Liver (tissue), 9 donors: Measurements from ENCODE around the gene KCND2. TPM values are rescaled to one million over a fixed set of nuclear protein-coding genes. Genes with fewer than 3 reads are reported as not detected.

Source experiments
- DNase-seq: peaks from one replicate; pipeline ENCODE4 v3.0.0-alpha.2; 2017; ENCODE audit warnings: low spot score
- H3K27ac ChIP-seq, 2 donors: one replicate each; pipeline ENCODE4 v1.7.0; 2013; ENCODE audit warnings: inconsistent platforms in 2 of 2, low read length in 2 of 2, control low read depth in 1 of 2, low read depth in 1 of 2, mild to moderate bottlenecking in 1 of 2
- H3K27me3 ChIP-seq, 4 donors: one replicate each; pipeline versions ENCODE4 v1.6.1 to v1.7.0; 2013; ENCODE audit warnings: low read length in 3 of 4, inconsistent platforms in 1 of 4, mild to moderate bottlenecking in 1 of 4, moderate library complexity in 1 of 4; ENCODE audit not compliant: control insufficient read depth in 4 of 4, insufficient read depth in 4 of 4
- H3K36me3 ChIP-seq, 4 donors: one replicate each; pipeline versions ENCODE4 v1.6.1 to v1.7.0; 2013; ENCODE audit warnings: low read length in 3 of 4, mild to moderate bottlenecking in 3 of 4, low read depth in 1 of 4, moderate library complexity in 1 of 4; ENCODE audit not compliant: control insufficient read depth in 4 of 4, insufficient read depth in 3 of 4
- H3K4me1 ChIP-seq, 4 donors: one replicate each; pipeline versions ENCODE4 v1.6.1 to v1.7.0; 2013; ENCODE audit warnings: low read length in 3 of 4, mild to moderate bottlenecking in 3 of 4, moderate library complexity in 1 of 4; ENCODE audit not compliant: control insufficient read depth in 4 of 4, insufficient read depth in 4 of 4
- H3K4me3 ChIP-seq, 3 donors: one replicate each; pipeline versions ENCODE4 v1.6.1 to v1.7.0; 2013; ENCODE audit warnings: low read length in 3 of 3, control low read depth in 1 of 3, low read depth in 1 of 3, mild to moderate bottlenecking in 1 of 3
- H3K9ac ChIP-seq, 2 donors: one replicate each; pipeline ENCODE4 v1.7.0; 2013; ENCODE audit warnings: low read length in 2 of 2, mild to moderate bottlenecking in 2 of 2, moderate library complexity in 2 of 2, control low read depth in 1 of 2, low read depth in 1 of 2
- H3K9me3 ChIP-seq, 4 donors: one replicate each; pipeline versions ENCODE4 v1.6.1 to v1.7.0; 2013; ENCODE audit warnings: low read length in 3 of 4; ENCODE audit not compliant: control insufficient read depth in 4 of 4
- ATF3 ChIP-seq: IDR thresholded peaks from 2 replicates; pipeline ENCODE4 v1.6.1; 2016; ENCODE audit warnings: antibody characterized with exemption
- CTCF ChIP-seq: fragments of 150-350 bp; IDR thresholded peaks from 2 replicates; pipeline ENCODE4 v1.5.1; 2017; ENCODE audit warnings: improper control_type of control experiment, low read depth, low read length; ENCODE audit not compliant: missing input control
- EGR1 ChIP-seq, 2 donors: IDR thresholded peaks; 2 replicates each; pipeline ENCODE4 v1.6.1; 2016 to 2018; ENCODE audit warnings: antibody characterized with exemption in 2 of 2, low read depth in 2 of 2
- FOXA1 ChIP-seq: IDR thresholded peaks from 2 replicates; pipeline ENCODE4 v1.6.1; 2016; ENCODE audit warnings: antibody characterized with exemption
- FOXA2 ChIP-seq: IDR thresholded peaks from 2 replicates; pipeline ENCODE4 v1.6.1; 2016; ENCODE audit warnings: antibody characterized with exemption
- HNF4A ChIP-seq, 2 donors: conservative IDR thresholded peaks; 2 replicates each; pipeline ENCODE4 v1.6.1; 2016; ENCODE audit warnings: antibody characterized with exemption in 2 of 2, mild to moderate bottlenecking in 2 of 2
- HNF4G ChIP-seq: IDR thresholded peaks from 2 replicates; pipeline ENCODE4 v1.6.1; 2016; ENCODE audit warnings: antibody characterized with exemption
- JUND ChIP-seq, 2 donors: IDR thresholded peaks; 2 replicates each; pipeline ENCODE4 v1.6.1; 2016; ENCODE audit warnings: antibody characterized with exemption in 2 of 2
- MAX ChIP-seq: IDR thresholded peaks from 2 replicates; pipeline ENCODE4 v1.6.1; 2016; ENCODE audit warnings: antibody characterized with exemption
- NR2F2 ChIP-seq: IDR thresholded peaks from 2 replicates; pipeline ENCODE4 v1.6.1; 2016; ENCODE audit warnings: antibody characterized with exemption
- RAD21 ChIP-seq, 2 donors: IDR thresholded peaks; 2 replicates each; pipeline ENCODE4 v1.6.1; 2016; ENCODE audit warnings: antibody characterized with exemption in 2 of 2, mild to moderate bottlenecking in 2 of 2
- REST ChIP-seq: IDR thresholded peaks from 2 replicates; pipeline ENCODE4 v1.6.1; 2016; ENCODE audit warnings: antibody characterized with exemption, mild to moderate bottlenecking
- RXRA ChIP-seq, 2 donors: IDR thresholded peaks; 2 replicates each; pipeline ENCODE4 v1.6.1; 2017 to 2018; ENCODE audit warnings: antibody characterized with exemption in 2 of 2, mild to moderate bottlenecking in 1 of 2
- SP1 ChIP-seq: IDR thresholded peaks from 2 replicates; pipeline ENCODE4 v1.6.1; 2018; ENCODE audit warnings: antibody characterized with exemption, mild to moderate bottlenecking
- TAF1 ChIP-seq: conservative IDR thresholded peaks from 2 replicates; pipeline ENCODE4 v1.6.1; 2016; ENCODE audit warnings: antibody characterized with exemption, mild to moderate bottlenecking
- YY1 ChIP-seq: IDR thresholded peaks from 2 replicates; pipeline ENCODE4 v1.6.1; 2016; ENCODE audit warnings: antibody characterized with exemption, mild to moderate bottlenecking
- ZBTB33 ChIP-seq: IDR thresholded peaks from 2 replicates; pipeline ENCODE4 v1.6.1; 2016; ENCODE audit warnings: antibody characterized with exemption
- whole genome bisulfite sequencing: extraction: QIAGEN DNeasy Blood & Tissue Kit; methylation state at CpG from one replicate; pipeline ENCODE4 v1.1.7; 2013; 5-methylcytosine and 5-hydroxymethylcytosine counted together
- polyA plus RNA-seq, 2 donors: library from polyadenylated mRNA; stranded (reverse) in 1 of 2; unstranded in 1 of 2; fragments of 200-250 nt in 1 of 2; fragments of >200 nt in 1 of 2; fragmentation: Nextera tagmentation in 1 of 2; extraction: Ambion mirVana in 1 of 2; gene quantifications; one replicate each; pipeline versions ENCODE4 v1.2.1 to v1.2.3, GENCODE V29; 2013 to 2015
- total RNA-seq, 2 donors: library from RNA; depleted of rRNA; stranded (reverse); fragments of >200 nt; gene quantifications; one replicate each; pipeline ENCODE4 v1.2.3, GENCODE V29; 2014
- donor health status: healthy.
- donor health status: healthy.
- donor health status: healthy.
- donor health status: healthy.
- donor health status: healthy.

KCND2 gene
- total and polyA plus RNA-seq, 4 donors = 0.02 to 0.22 (median 0.07) TPM

- H3K36me3 ChIP-seq = no peaks in the 10 kb centered on the region
- no peak overlapping the region for H3K9ac ChIP-seq
- H3K27me3 ChIP-seq = no peaks in the 10 kb centered on the region
- H3K27ac ChIP-seq = no peak overlapping the region
- TF ChIP-seq RAD21 (IDR thresholded peaks at IDR 0.05) (no peak), MAX (no peak), FOXA1 (no peak), HNF4A (conservative IDR thresholded peaks at IDR 0.05) (no peak), EGR1 (IDR thresholded peaks at IDR 0.05; ENCODE audit: low read depth in 2 of 2) (no peak), HNF4G (no peak), NR2F2 (no peak), CTCF (no peak), YY1 (no peak), FOXA2 (no peak), TAF1 (no peak), JUND (IDR thresholded peaks at IDR 0.05) (no peak), SP1 (no peak), ZBTB33 (no peak), RXRA (IDR thresholded peaks at IDR 0.05) (no peak), ATF3 (no peak), REST (no peak)
- H3K4me1 ChIP-seq = no peaks in the 10 kb centered on the region
- DNase-seq = no peak
- H3K4me3 ChIP-seq = no peak overlapping the region
- WGBS = 75% methylated on average over 2 of the region's 2 CpGs
- no peaks in the 10 kb centered on the region for H3K9me3 ChIP-seq
These were observed 139.4 kb downstream of the KCND2 start for GRCh38 chr7:120412139-120413050.
